Activated CD4-positive, alpha-beta T cell treated with anti-CD3 and anti-CD28 coated beads, Interleukin-2, amount 10 ng/mL, durations not matched to agents 7 days and 5 days (primary cell): Measurements from ENCODE around the gene PALD1. TPM values are rescaled to one million over a fixed set of nuclear protein-coding genes. Genes with fewer than 3 reads are reported as not detected.

ENCODE experiments used
- CTCF ChIA-PET: fragments of 350-600 bp; sonication (Branson Sonifier 250); formaldehyde crosslinking; loops from one replicate; lab custom pipeline; 2021; ENCODE audit warnings: antibody characterized with exemption; lab: Charles Lee
- POLR2A ChIA-PET: fragments of 350-600 bp; sonication (Branson Sonifier 250); formaldehyde crosslinking; loops from one replicate; lab custom pipeline; 2021; ENCODE audit warnings: antibody characterized with exemption; lab: Charles Lee
- DNase-seq: peaks from one replicate; pipeline ENCODE4 v3.0.0-alpha.2; 2020
- H3K27ac Mint-ChIP-seq: one replicate; pipeline ENCODE4 v1.8.0; 2021; ENCODE audit warnings: mild to moderate bottlenecking, moderate library complexity, mixed read lengths
- H3K27me3 Mint-ChIP-seq: one replicate; pipeline ENCODE4 v1.8.0; 2021; ENCODE audit warnings: mixed read lengths
- H3K36me3 Mint-ChIP-seq: one replicate; pipeline ENCODE4 v1.8.0; 2021; ENCODE audit warnings: low read depth, mixed read lengths
- H3K4me1 Mint-ChIP-seq: one replicate; pipeline ENCODE4 v1.8.0; 2021; ENCODE audit warnings: mixed read lengths
- H3K4me3 Mint-ChIP-seq: one replicate; pipeline ENCODE4 v1.8.0; 2021; ENCODE audit warnings: mild to moderate bottlenecking, moderate library complexity, mixed read lengths
- H3K9me3 Mint-ChIP-seq: one replicate; pipeline ENCODE4 v1.8.0; 2021; ENCODE audit warnings: mixed read lengths
- total RNA-seq, 2 experiments: library from RNA; stranded (reverse); gene quantifications; one replicate each; pipeline ENCODE4 v1.2.3, GENCODE V29; 2021

The PALD1 gene
- total RNA-seq, 2 experiments from 2014 or later, result 1.2 to 1.5 TPM

DNA sequence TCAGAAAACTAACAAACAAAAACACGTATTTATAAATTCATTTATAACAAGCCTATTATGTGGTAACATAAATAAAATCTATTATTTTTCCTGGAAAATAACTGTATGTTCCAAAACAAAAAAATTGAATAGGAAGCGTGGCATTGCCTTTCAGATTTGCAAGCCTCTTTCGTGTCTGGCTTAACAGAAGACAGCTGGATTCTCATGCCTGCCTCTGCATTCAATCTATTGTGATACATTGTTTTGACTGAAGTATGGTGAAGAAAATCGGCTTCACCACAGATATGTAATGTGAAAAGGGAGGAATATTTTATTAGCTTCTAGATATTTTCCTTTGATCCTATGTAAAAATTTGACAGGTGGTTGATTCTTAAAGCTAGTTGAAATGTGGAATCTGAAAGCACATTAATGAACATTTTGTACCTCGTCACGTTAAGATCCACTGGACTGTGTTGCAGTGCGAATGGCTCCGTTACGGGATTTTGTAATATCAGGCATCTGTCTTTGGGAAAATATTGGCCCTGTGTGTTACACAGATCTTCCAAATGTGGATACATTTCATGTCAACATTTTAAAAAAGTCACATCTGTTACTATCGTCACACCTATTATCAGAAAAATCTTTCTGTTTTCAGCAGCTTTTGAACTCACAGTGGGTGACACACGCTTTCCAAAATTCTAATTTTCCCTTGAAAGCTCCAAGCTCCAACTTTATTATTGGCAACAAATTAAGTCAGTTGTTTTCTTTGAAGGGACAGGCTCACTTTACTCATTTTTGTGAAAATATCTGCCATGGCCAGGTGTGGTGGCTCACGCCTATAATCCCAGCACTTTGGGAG, 26.2 kb downstream of the PALD1 start:
- no peaks in the 10 kb centered on the region for H3K36me3 Mint-ChIP-seq
- no peaks in the 10 kb centered on the region for H3K27me3 Mint-ChIP-seq
- no peak overlapping the region for H3K27ac Mint-ChIP-seq
- CTCF ChIA-PET, result interaction anchor here (1.9 kb wide), 1 partner anchor 10 kb away, joined by 5 read pairs; no protein-coding TSS in a partner anchor
- H3K9me3 Mint-ChIP-seq, result no peaks in the 10 kb centered on the region
- H3K4me1 Mint-ChIP-seq, result peaks cover 8% of the 10 kb centered on the region
- POLR2A ChIA-PET, result no interaction called here
- no peak overlapping the region for H3K4me3 Mint-ChIP-seq
- DNase-seq, result no peak

GRCh38 chr10:70505908-70506307, 27.3 kb downstream of the PALD1 start:
- no peak for DNase-seq
- Mint-ChIP-seq H3K4me1 (peaks cover under 1% of the 10 kb centered on the region), H3K36me3 (no peaks in the 10 kb centered on the region), H3K27ac (no peak overlapping the region), H3K9me3 (no peaks in the 10 kb centered on the region), H3K4me3 (no peak overlapping the region), H3K27me3 (no peaks in the 10 kb centered on the region)
- CTCF ChIA-PET, result interaction anchor here (0.7 kb wide), 1 partner anchor 165 kb away, joined by 4 read pairs; no protein-coding TSS in a partner anchor
- POLR2A ChIA-PET, result no interaction called here

DNA sequence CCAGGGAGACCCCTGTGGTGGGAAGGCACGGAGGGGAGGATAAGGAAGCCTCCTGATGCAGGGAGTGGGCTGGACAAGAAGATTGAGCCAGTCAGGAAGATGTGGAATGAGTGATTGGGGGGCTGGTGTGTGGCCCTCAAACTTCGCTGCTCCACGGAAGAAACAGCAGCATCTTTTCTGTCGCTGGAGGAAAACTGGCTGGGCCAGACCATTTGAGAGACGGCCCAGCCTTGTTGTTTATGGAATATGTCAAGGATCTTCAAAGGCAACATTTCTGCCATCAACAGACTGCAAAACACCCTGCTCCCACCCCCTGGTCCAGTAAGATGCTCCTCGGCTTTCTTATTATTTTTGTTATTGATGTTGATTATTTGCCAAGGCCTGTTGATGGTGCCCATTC, 29.4 kb downstream of the PALD1 start:
- POLR2A ChIA-PET, result no interaction called here
- Mint-ChIP-seq H3K4me1 (no peaks in the 10 kb centered on the region), H3K9me3 (no peaks in the 10 kb centered on the region), H3K27me3 (no peaks in the 10 kb centered on the region), H3K4me3 (no peak overlapping the region), H3K36me3 (no peaks in the 10 kb centered on the region), H3K27ac (peak overlapping the region; percentile 54)
- DNase-seq, result no peak
- CTCF ChIA-PET, result no interaction called here

DNA sequence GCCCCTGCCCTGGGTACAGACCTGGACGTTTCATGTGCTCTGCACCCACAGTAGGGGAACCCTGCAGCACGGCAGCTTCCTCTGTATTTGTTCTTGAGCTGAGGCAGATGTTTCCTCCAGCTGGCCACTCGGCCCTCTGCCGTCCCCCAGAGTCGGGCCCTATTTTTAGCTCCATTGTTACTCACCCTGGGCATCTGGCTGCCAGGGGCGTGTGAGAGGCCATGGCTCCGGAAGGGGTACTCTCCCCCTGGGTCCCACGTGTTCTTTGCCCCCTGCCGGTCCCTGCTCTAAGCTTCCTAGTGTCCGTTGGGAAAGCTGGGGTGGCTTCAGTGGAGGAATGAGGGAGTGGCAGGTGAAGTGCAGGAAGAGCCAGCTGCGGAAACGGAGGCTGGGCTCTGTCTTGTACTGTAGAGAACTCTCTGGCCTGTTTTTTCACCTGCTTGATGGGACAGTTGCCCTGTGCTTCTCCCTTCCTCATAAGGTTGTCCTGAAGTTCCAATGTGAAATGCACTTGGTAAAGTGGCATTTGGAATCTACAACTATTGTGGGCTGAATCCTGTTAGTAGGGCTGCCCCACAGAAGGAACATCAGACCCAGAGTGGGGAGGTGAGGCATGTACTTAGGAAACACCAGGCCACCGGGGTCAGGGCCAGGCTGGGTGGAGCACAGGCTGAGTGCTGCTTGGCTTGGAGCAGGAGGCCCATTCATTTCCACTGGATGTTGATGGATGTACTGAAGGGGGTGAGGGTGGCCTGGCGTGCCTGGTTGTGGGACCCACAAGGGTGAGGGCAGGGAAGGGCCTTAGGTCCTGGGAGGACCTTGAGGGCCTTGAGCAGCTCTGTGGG, 30.6 kb downstream of the PALD1 start:
- Mint-ChIP-seq H3K27me3 (no peaks in the 10 kb centered on the region), H3K4me3 (no peak overlapping the region), H3K36me3 (no peaks in the 10 kb centered on the region), H3K27ac (no peak overlapping the region), H3K9me3 (no peaks in the 10 kb centered on the region), H3K4me1 (no peaks in the 10 kb centered on the region)
- DNase-seq, result no peak
- ChIA-PET CTCF (interaction anchor here (0.5 kb wide), 1 partner anchor 393 kb away, joined by 3 read pairs; no protein-coding TSS in a partner anchor), POLR2A (no interaction called here)

DNA sequence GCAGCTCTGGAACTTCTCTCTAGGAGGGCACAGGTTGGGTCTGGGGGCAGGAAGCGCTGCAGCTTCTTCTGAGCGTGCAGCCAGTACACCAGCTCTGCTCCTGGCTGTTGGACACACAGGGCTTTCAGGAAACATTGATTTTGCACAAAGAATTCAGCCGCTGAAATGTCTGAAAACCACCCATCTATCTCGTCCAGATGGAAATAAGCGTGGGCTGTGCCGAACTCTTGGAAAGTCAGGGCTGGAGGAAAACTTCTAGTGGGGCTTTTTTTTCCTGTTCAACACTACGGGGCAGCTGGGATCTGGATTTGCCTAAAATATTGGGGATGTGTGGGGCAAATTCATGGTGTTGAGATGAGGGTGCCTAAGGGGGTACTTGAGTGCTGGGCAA, 31.2 kb downstream of the PALD1 start:
- POLR2A ChIA-PET, result no interaction called here
- DNase-seq, result no peak
- Mint-ChIP-seq H3K36me3 (no peaks in the 10 kb centered on the region), H3K9me3 (no peaks in the 10 kb centered on the region), H3K27me3 (no peaks in the 10 kb centered on the region), H3K4me1 (no peaks in the 10 kb centered on the region), H3K27ac (no peak overlapping the region), H3K4me3 (no peak overlapping the region)
- CTCF ChIA-PET, result no interaction called here

GRCh38 chr10:70510453-70510852, 31.9 kb downstream of the PALD1 start:
- no peaks in the 10 kb centered on the region for H3K9me3 Mint-ChIP-seq
- no peak overlapping the region for H3K27ac Mint-ChIP-seq
- no peaks in the 10 kb centered on the region for H3K4me1 Mint-ChIP-seq
- CTCF ChIA-PET, result no interaction called here
- POLR2A ChIA-PET, result no interaction called here
- no peaks in the 10 kb centered on the region for H3K27me3 Mint-ChIP-seq
- H3K4me3 Mint-ChIP-seq, result no peak overlapping the region
- H3K36me3 Mint-ChIP-seq, result no peaks in the 10 kb centered on the region
- DNase-seq, result no peak

DNA sequence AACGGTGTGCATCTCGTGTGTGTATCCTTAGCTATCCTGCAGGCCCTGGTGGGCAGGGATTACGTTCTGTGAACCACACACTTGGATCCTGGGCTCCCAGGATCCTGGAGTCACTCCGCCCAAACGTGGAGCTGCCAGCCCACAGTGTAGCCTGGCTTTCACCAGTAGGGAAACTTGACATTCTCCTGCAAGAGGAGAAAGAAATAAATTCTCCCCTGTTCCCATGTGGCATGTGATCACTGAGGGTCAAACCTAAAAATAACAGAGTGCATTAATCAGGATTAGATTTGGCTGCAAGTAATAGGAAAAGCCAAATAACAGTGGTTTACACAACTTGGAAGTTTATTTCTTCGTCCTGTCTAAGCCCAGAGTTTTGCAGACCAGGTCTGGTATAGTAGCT, 32.3 kb downstream of the PALD1 start:
- ChIA-PET POLR2A (no interaction called here), CTCF (no interaction called here)
- H3K27me3 Mint-ChIP-seq, result no peaks in the 10 kb centered on the region
- H3K27ac Mint-ChIP-seq, result no peak overlapping the region
- H3K9me3 Mint-ChIP-seq, result no peaks in the 10 kb centered on the region
- H3K4me3 Mint-ChIP-seq, result no peak overlapping the region
- no peaks in the 10 kb centered on the region for H3K36me3 Mint-ChIP-seq
- no peaks in the 10 kb centered on the region for H3K4me1 Mint-ChIP-seq
- no peak for DNase-seq

DNA sequence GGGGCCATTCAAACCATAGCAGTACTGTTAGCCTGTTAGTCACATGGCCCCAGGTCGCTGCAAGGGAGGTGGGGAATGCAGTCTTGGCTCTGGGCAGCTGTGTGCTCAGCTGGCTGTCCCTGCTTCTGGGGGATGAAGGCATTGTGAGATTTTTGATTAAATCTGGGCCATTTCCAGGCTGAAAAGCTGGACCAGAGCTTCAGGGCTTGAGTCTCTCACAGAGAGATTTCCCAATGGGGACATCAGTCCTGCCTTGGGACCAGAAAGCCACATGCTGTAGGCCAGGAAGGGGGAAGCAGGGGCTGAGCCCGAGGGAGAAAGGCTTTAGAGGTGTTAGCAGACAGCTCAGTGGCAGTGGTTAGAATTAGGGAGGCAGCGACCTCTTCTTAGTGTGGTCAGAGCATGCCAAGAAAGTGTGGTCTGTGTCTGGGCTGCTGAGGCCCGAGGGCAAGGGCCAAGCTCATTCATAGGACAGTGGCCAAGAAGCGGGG, 33.6 kb downstream of the PALD1 start:
- ChIA-PET CTCF (interaction anchor here (0.6 to 1.5 kb wide), 2 partner anchors 9 to 51 kb away, joined by 3 to 5 read pairs; no protein-coding TSS in a partner anchor), POLR2A (no interaction called here)
- no peaks in the 10 kb centered on the region for H3K27me3 Mint-ChIP-seq
- H3K27ac Mint-ChIP-seq, result no peak overlapping the region
- no peak for DNase-seq
- no peaks in the 10 kb centered on the region for H3K9me3 Mint-ChIP-seq
- no peak overlapping the region for H3K4me3 Mint-ChIP-seq
- H3K4me1 Mint-ChIP-seq, result no peaks in the 10 kb centered on the region
- H3K36me3 Mint-ChIP-seq, result no peaks in the 10 kb centered on the region

DNA sequence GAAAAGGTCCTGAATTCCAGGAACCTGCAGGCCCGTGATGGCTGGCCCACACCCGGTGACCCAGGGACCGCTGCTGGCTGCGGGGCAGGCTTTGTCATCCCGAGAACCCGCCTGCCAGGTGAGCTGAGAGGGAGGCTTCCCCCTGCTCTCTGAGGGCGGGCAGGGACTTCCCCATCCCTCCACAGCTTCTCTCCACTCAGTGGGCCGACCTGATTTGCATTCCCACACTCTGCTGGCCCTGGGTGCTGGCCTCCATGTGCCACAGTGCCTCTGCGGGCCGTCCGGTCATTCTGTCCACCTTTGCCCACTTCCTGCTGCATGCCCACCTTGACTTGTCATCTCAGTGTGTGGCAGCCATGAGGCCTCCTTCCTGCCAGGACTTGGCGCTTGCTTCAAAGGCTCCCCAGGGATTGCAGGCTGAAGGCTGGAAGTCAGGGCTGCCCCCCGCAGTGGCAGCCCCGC, 35.3 kb downstream of the PALD1 start:
- Mint-ChIP-seq H3K4me3 (no peak overlapping the region), H3K27me3 (no peaks in the 10 kb centered on the region), H3K9me3 (no peaks in the 10 kb centered on the region), H3K36me3 (no peaks in the 10 kb centered on the region), H3K4me1 (no peaks in the 10 kb centered on the region), H3K27ac (no peak overlapping the region)
- CTCF ChIA-PET, result no interaction called here
- DNase-seq, result no peak
- POLR2A ChIA-PET, result no interaction called here

- no peaks in the 10 kb centered on the region for H3K36me3 Mint-ChIP-seq
- H3K27ac Mint-ChIP-seq, result no peak overlapping the region
- no peak for DNase-seq
- H3K9me3 Mint-ChIP-seq, result no peaks in the 10 kb centered on the region
- no peak overlapping the region for H3K4me3 Mint-ChIP-seq
- POLR2A ChIA-PET, result no interaction called here
- H3K4me1 Mint-ChIP-seq, result no peaks in the 10 kb centered on the region
- CTCF ChIA-PET, result no interaction called here
- H3K27me3 Mint-ChIP-seq, result no peaks in the 10 kb centered on the region
Measured at GRCh38 chr10:70514591-70514990, 36.0 kb downstream of the PALD1 start.

- ChIA-PET CTCF (interaction anchor here (1.2 kb wide), 1 partner anchor 34 kb away, joined by 3 read pairs; no protein-coding TSS in a partner anchor), POLR2A (no interaction called here)
- H3K36me3 Mint-ChIP-seq, result no peaks in the 10 kb centered on the region
- H3K27me3 Mint-ChIP-seq, result no peaks in the 10 kb centered on the region
- H3K27ac Mint-ChIP-seq, result no peak overlapping the region
- H3K4me3 Mint-ChIP-seq, result no peak overlapping the region
- no peak for DNase-seq
- H3K4me1 Mint-ChIP-seq, result no peaks in the 10 kb centered on the region
- no peaks in the 10 kb centered on the region for H3K9me3 Mint-ChIP-seq
Measured at GRCh38 chr10:70515035-70515667, 36.6 kb downstream of the PALD1 start.

DNA sequence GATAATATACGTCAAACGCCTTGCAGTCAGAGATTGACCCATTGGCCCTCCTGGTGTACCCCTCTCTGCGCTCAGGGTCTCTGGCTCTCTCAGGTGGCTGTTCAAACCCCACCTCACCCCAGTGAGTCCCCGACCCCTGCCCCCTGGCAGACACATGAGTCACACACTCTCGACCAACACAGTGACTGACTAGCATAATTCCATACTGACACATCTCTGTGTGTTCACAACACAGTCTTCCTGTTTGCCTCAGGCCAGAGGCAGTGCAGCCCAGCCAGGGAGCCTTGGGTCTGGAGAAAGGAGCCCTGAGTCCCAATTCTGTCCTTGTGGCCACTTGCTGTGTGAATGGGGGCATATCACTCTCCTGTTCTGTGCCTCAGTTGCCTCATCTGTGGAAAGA, 40.1 kb downstream of the PALD1 start:
- DNase-seq, result no peak
- Mint-ChIP-seq H3K27ac (no peak overlapping the region), H3K4me3 (no peak overlapping the region), H3K9me3 (no peaks in the 10 kb centered on the region), H3K27me3 (no peaks in the 10 kb centered on the region), H3K4me1 (no peaks in the 10 kb centered on the region), H3K36me3 (no peaks in the 10 kb centered on the region)
- POLR2A ChIA-PET, result no interaction called here
- CTCF ChIA-PET, result no interaction called here
